Superior temporal gyrus (tissue), 1 donor: Measurements from ENCODE around the gene IL13RA1.
"Not testable (repeated sequence)": the region's sequence is repeated elsewhere in the genome, so short reads cannot be mapped to it uniquely, and the experiment has no call there.

Experiments
- DNase-seq: peaks from one replicate; pipeline ENCODE4 v3.0.0-alpha.2; 2016; ENCODE audit errors: extremely low spot score

Gene IL13RA1

DNA sequence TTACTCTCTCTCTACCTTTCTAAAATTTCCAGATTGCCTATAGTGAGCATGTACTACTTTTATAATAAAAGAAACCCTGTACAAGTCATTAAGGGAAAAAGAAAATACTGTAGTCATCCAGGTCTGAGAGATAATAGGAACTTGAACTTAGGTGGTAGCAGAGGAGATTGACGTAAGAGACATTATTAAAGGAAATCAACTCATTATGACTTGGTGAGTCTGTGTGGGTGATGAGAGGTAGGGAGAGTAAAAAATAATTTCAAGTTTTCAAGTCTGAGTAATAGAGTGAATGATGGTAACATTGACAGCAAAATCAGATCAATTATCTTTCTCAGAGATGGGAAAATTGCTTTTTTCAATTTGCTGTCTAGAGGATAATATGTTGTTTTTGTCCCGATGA is 52.2 kb downstream of the IL13RA1 start:
- DNase-seq: no peak

DNA sequence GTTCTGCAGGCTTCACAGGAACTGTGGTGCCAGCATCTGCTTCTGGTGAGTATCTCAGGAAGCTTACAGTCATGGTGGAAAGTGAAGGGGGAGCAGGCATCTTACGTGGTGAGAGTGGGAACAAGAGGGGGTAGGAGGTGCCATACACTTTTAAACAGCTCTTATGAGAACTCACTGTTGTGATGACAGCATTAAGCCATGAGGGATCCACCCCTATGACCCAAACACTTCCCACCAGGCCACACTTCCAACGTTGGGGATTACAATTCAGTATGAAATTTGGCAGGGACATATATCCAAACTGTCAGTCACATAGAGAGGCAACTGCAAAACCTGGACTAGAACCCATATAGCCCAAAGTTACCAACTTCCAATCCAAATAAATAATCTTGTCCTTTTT is 53.1 kb downstream of the IL13RA1 start:
- DNase-seq: no peak

DNA sequence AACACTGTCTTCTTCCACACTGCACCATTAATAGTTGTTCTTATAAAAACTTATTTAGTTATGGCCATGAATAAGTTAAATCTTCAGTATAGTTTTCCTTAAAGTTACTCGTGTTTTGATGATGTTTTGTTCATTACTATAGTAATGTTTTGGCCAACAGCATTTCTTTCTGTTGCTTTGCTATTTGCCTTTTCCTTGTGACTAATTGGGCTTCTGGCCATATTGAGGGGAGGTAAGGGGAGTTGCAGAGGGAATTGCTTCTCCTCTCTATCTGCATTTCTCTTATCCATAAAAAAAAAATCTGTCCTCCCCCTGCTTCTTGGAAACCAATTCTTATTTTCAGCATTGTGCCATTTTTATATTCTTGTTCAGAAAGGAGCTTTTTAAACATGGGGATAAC is 53.5 kb downstream of the IL13RA1 start:
- DNase-seq: no peak

DNA sequence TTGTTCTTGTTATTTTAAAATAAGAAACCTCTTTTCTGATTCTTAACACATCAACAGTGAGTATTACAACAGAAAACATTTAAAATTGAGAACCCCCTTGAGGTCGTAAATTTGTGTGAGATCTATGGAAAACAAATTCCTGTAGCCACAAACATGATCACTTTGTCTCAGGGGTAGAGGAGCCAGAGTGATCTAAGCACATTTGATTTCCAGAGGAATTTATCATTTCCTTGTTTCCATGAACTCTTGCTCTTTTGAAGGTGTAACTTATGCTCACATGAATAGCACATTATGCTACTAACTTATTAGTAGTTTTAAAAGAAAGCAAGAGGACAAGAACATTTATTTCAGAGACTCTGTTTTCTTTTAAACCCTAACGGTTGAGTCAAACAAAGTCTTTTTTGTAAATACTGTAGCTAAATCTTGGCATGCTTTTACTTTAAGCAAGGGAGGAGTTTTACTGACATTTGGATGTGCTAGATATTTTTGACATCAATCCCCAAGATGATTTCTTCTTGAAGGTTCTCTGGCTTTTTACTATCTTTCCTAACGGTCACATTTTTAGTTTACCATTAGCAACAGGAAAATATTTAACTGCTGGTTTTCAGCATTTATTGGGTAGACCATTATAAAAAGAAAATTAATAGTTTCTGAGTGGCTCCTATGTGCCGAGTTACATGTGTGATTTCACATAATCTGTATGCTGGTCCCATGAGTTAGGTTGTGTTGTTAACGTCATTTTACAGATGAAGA is 68.3 kb downstream of the IL13RA1 start:
- DNase-seq: no peak

DNA sequence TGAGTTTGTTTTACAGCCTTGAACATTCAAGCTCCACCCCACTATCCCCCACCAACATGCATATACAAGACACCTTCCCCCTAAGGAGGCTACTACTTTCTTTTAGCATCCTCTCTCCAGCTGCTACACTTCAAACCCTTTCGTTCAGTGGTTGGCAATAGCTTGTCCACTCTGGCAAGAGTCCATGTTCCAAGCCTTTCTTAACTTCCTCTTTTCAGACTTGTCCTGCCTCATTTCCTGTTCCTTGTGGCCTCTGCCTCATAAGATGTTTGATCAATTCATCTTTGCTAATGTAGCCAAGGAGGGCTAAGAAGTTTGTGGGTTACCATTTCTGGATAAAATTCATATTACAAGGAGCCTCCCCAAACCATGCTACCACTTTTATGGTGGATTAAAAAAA is 75.5 kb downstream of the IL13RA1 start:
- no peak for DNase-seq

DNA sequence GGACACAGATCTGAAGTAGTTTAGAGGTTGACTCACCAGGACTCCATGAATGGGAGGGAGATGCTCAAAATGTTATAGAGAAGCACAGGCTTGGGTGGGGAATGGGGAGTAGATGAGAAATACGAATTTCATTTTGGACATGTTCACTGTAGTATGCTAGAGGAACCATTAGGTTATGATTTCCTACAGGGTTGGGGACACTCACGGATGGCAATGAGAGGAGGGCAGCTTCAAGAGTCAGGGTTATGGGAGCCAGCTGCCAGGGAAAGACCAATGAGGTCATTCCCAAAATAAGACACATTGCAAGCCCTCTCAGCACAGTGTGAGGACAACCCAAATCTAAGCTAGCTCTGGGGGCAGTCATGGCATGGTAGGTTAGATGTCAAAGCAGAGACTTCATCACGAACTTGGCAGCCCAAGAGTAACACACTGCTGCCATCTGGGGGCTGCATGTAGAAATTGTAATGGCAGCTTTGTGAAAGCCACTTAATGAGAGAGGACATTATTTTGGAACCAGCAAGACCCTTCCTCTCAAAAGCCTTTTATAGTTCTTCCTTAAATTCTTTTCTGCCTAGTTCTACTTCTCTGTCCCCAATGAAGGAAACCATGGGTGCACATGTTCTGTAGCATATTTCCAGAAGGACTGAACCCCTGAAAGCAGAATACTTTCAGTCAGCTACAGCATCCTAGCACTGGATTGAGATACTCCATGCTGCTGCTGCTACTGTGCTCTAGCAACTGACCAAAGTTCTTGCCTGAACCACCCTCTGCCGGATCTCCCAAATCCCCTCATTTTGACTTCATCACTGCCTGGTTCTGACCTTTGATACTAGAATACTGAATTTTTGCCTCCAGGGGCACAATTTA is 80.0 kb downstream of the IL13RA1 start:
- peak; percentile 71 for DNase-seq

DNA sequence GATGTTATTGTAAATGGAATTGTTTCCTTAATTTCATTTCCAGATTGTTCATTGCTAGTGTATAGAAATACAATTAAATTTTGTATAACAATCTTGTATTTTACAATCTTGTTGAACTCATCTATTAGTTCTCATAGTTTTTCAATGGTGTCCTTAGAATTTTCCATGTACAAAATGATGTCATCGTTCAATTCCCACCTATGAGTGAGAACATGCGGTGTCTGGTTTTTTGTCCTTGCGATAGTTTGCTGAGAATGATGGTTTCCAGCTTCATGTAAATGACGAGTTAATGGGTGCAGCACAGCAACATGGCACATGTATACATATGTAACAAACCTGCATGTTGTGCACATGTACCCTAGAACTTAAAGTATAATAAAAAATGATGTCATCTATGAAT is 89.9 kb downstream of the IL13RA1 start:
- DNase-seq: not testable (repeated sequence)

DNA sequence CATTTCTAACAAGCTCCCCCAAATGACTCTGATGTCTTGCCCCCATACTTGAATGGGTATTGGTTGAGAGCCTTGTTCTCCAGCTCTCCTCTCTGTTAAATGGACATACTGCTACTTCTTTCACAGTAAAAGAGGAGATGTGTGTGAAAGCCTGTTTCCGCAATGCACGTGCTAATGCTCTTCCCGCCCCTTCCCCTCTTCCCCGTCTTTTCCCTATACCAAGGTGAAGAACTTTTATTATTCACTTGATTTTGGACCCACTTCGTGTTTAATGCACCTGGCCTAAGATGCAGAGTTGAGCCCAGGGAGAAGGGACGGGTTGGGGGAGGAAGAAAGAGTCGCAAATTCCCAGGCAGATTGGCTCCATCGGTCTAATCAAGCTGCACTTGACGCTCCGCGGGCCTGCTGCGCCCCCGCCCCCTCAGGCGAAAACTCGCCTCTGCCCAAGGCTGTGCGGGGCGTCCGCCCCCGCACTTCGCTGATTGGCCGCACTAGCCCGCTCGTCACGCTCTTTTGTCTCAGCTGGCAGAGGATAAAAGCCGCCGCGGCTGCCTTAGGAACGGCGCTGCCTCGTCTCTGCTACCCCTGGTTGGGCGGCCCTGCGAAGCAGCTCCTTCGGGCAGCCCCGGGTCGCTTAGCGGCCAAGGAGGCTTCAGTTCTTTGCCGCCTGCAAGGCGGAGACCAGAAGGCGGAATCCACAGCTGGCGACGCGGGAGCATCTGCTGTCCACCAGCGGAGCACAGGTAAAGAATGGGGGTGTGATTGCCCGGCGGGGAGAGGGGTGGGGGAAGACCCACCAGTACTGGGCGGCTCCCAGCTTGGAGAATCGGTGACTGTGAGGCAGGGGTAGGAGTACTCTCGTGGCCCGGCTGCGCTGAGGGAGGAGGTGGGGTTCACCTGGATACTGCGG is 96.1 kb downstream of the IL13RA1 start, which contains the start of gene ZCCHC12:
Gene ZCCHC12 (plus strand): TSS at position 562 of the 910 bp plus-strand sequence. CDS start 1,421 bp downstream, outside the sequence.
- DNase-seq: peak; percentile 49

DNA sequence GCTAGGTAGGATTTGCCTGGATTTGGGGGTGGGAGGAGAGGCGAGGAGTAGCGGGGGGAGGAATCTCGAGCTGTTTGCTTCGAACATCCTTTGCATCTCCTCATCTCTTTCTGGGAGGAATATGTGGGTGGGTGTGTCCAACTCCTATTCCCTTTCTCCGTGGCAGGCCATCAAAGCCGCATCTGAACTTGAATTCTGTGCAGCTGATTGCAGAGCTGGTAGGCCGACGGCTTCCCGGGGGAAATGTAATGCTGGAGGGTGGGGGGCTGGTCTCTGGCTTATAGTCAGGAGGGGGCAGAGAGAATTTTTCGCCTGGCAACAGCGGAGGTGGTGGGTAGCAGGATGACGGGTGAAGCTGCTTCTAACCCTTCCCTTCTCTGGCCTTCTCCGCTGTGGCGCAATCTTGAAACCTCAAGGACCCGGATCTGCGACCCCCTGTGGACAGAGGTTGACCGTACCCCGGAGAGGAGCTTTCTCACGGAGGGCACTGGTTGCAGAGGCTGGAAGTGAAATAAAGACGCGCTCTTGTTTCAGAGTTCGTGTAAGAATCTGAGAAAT is 96.8 kb downstream of the IL13RA1 start:
- DNase-seq: no peak

DNA sequence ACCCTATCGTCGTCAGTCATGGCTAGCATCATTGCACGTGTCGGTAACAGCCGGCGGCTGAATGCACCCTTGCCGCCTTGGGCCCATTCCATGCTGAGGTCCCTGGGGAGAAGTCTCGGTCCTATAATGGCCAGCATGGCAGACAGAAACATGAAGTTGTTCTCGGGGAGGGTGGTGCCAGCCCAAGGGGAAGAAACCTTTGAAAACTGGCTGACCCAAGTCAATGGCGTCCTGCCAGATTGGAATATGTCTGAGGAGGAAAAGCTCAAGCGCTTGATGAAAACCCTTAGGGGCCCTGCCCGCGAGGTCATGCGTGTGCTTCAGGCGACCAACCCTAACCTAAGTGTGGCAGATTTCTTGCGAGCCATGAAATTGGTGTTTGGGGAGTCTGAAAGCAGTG is 97.8 kb downstream of the IL13RA1 start:
- DNase-seq: no peak

DNA sequence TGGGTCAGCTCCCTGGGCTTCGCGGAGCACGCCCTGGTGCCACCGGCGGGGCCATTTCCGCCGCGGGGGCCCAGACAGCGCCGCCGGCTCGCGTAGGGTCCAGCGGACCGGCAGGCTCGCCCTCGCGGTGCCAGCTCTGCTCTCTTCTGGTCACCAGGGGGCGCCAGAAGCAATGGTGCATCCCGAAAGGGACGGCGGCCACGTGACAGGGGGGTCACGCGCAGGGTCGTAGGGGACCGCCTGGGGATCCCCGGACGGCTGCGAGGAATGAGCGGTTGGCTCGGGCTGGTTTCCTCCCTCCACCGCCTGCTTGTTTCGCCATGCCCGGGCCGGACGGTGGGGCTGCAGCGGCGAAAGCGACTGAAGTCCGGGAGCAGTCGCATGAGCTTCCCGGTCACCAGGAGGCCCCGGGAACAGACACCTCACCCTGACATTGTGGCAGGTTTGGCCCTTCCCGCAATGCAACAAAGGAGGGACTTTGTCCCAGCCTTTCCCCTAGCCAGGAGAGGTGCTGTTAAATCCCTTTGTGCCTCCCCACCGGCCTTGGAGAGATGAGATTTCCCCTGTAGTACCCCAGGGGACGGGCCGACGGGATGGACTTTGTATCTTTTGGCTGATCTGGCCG is 112.0 kb downstream of the IL13RA1 start:
- DNase-seq: peak; percentile 77
